Keratinocyte (primary cell): Measurements from ENCODE around the gene SSX2IP. TPM values are rescaled to one million over a fixed set of nuclear protein-coding genes. Genes with fewer than 3 reads are reported as not detected.

Experiments used
- DNase-seq: peaks from one replicate; pipeline ENCODE4 v3.0.0-alpha.2; 2011; ENCODE audit warnings: low read depth, missing footprints, low spot score
- FAIRE-seq: peaks from 2 replicates; lab custom pipeline; 2011; peaks lifted over from hg19 to GRCh38; lab: Jason Lieb, UNC
- H2AFZ ChIP-seq: 2 replicates; pipeline ENCODE4 v1.6.0; 2012; ENCODE audit warnings: low read length, control low read depth, inconsistent platforms; ENCODE audit not compliant: control insufficient read depth
- H3K27ac ChIP-seq: 2 replicates; pipeline ENCODE4 v1.5.1; 2011; ENCODE audit warnings: low read length; ENCODE audit not compliant: control insufficient read depth, insufficient read depth
- H3K27me3 ChIP-seq: 3 replicates; pipeline ENCODE4 v1.6.0; 2011; ENCODE audit warnings: low read length; ENCODE audit not compliant: control insufficient read depth, insufficient read depth; ENCODE audit errors: extremely low read depth
- H3K36me3 ChIP-seq, 2 experiments: 2 replicates in 1 of 2; 3 replicates in 1 of 2; pipeline ENCODE4 v1.5.1; 2011; ENCODE audit warnings: low read length in 2 of 2, mild to moderate bottlenecking in 1 of 2; ENCODE audit not compliant: control insufficient read depth in 2 of 2, insufficient read depth in 2 of 2; ENCODE audit errors: extremely low read depth in 1 of 2
- H3K4me1 ChIP-seq: 3 replicates; pipeline ENCODE4 v1.5.1; 2011; ENCODE audit warnings: low read length; ENCODE audit not compliant: control insufficient read depth, insufficient read depth; ENCODE audit errors: extremely low read depth
- H3K4me2 ChIP-seq: 3 replicates; pipeline ENCODE4 v1.6.0; 2011; ENCODE audit warnings: low read depth, low read length; ENCODE audit not compliant: control insufficient read depth, insufficient read depth; ENCODE audit errors: extremely low read depth
- H3K4me3 ChIP-seq, 3 experiments: fragments of 200-600 bp in 1 of 3; sonication (generic) in 1 of 3; 2 replicates in 2 of 3; 3 replicates in 1 of 3; pipeline ENCODE4 v1.5.1; 2011 to 2016; ENCODE audit warnings: low read length in 3 of 3, mild to moderate bottlenecking in 3 of 3, control low read depth in 2 of 3, inconsistent platforms in 1 of 3, low read depth in 1 of 3, mixed read lengths in 1 of 3, mixed run types in 1 of 3, moderate library complexity in 1 of 3; ENCODE audit not compliant: control insufficient read depth in 2 of 3, insufficient read depth in 2 of 3; ENCODE audit errors: extremely low read depth in 1 of 3
- H3K79me2 ChIP-seq: 2 replicates; pipeline ENCODE4 v1.6.0; 2012; ENCODE audit warnings: low read length; ENCODE audit not compliant: control insufficient read depth, insufficient read depth
- H3K9ac ChIP-seq: 3 replicates; pipeline ENCODE4 v1.6.0; 2011; ENCODE audit warnings: low read length; ENCODE audit not compliant: control insufficient read depth, insufficient read depth; ENCODE audit errors: extremely low read depth
- H3K9me1 ChIP-seq: 3 replicates; pipeline ENCODE4 v1.6.0; 2011; ENCODE audit warnings: low read length; ENCODE audit not compliant: control insufficient read depth, insufficient read depth; ENCODE audit errors: extremely low read depth
- H3K9me3 ChIP-seq: 2 replicates; pipeline ENCODE4 v1.5.1; 2012; ENCODE audit warnings: low read depth, low read length; ENCODE audit not compliant: control insufficient read depth
- H4K20me1 ChIP-seq: 3 replicates; pipeline ENCODE4 v1.6.0; 2011; ENCODE audit warnings: low read length; ENCODE audit not compliant: control insufficient read depth, insufficient read depth; ENCODE audit errors: extremely low read depth
- EZH2 ChIP-seq: IDR thresholded peaks from one replicate; pipeline ENCODE4 v1.6.1; 2012; ENCODE audit warnings: inconsistent platforms, mild to moderate bottlenecking, low read length, moderate library complexity
- dilution Hi-C: fragments of 300-500 bp; cut with MboI; formaldehyde crosslinking; loops from one replicate; pipeline ENCODE4 v1.7.0; 2020; ENCODE audit warnings: low sequenced_read_pairs; ENCODE audit not compliant: extremely low pct_ligation_motif_present
- polyA plus RNA-seq, 5 experiments: library from polyadenylated mRNA; depleted of rRNA in 3 of 5; stranded (reverse) in 3 of 5; stranded (forward) in 1 of 5; unstranded in 1 of 5; fragments of >200 nt; gene quantifications; 1 replicate in 1 of 5; 2 replicates in 3 of 5; 3 replicates in 1 of 5; pipeline versions ENCODE4 v1.2.1 to v1.2.3, GENCODE V29; 2011 to 2012; ENCODE audit warnings: missing spikeins in 2 of 5, low read depth in 1 of 5, low replicate concordance in 1 of 5
- TF ChIP-seq, protein P1 (sequence below), 3 experiments: IDR thresholded peaks in 1 of 3; conservative IDR thresholded peaks in 1 of 3; optimal IDR thresholded peaks in 1 of 3; 2 replicates in 2 of 3; 3 replicates in 1 of 3; pipeline versions ENCODE3 to v1.5.1; 2011; ENCODE audit warnings: low read length in 3 of 3, mild to moderate bottlenecking in 3 of 3, moderate library complexity in 2 of 3, control low read depth in 1 of 3, inconsistent platforms in 1 of 3; ENCODE audit not compliant: insufficient read depth in 2 of 3; ENCODE audit errors: extremely low read depth in 1 of 3

SSX2IP gene
- polyA plus RNA-seq, 1 donor (not counting 4 experiments of a cell fraction or from before 2014, with no cell fraction given), result 13.0 TPM

DNA sequence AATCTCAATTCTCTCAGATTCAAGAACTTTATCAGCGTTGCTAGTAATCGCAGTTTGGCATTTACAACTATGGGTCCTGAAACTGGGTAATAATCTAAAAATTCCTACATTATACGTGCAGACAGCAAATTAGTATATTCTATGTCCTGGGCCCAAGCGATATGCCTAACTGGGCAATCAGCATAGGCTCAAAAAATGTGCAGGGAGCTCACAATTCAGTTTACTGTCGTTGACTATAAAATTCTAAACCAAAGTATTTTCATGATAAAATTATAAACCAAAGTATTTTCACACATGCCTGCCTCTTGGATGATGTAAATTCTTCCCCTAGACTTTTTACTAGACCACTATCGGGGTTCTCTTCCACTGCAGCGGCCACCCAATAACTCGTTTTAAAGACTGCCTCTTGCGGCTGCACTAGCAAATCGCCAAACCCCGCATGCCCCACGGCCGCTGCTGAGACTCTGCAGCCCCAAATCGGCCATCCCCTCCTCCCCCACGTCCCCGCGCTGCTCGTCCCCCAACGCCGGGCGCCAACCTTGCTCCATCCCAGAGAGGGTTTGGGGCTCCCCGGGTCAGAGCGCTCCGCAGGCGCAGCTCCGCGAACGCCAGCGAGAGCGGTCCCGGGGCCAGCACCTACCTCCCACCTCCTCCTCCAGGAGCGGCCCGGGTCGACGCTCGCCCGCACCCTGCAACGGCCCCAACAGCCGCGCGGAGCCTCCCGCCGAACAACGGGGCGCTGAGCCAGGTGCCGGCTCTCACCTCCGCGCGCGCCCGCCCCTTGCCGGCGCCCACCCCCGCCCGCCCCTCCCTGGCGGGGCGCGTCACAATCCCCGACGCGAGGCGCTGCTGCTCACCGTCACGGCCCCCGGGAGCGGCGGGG, 506 bp downstream of the SSX2IP start:
- TF ChIP-seq EZH2, result no peak
- TF ChIP-seq, protein P1, sequence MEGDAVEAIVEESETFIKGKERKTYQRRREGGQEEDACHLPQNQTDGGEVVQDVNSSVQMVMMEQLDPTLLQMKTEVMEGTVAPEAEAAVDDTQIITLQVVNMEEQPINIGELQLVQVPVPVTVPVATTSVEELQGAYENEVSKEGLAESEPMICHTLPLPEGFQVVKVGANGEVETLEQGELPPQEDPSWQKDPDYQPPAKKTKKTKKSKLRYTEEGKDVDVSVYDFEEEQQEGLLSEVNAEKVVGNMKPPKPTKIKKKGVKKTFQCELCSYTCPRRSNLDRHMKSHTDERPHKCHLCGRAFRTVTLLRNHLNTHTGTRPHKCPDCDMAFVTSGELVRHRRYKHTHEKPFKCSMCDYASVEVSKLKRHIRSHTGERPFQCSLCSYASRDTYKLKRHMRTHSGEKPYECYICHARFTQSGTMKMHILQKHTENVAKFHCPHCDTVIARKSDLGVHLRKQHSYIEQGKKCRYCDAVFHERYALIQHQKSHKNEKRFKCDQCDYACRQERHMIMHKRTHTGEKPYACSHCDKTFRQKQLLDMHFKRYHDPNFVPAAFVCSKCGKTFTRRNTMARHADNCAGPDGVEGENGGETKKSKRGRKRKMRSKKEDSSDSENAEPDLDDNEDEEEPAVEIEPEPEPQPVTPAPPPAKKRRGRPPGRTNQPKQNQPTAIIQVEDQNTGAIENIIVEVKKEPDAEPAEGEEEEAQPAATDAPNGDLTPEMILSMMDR (optimal IDR thresholded peaks at IDR 0.05 in 1 of 3, IDR thresholded peaks at IDR 0.05 in 1 of 3, conservative IDR thresholded peaks at IDR 0.05 in 1 of 3; ENCODE audit: extremely low read depth in 1 of 3, insufficient read depth in 2 of 3, low read length in 3 of 3), result peak; percentile 24 to 37 (median 30)
- peaks cover 21% of the 10 kb centered on the region for H3K79me2 ChIP-seq
- no peak for DNase-seq
- H4K20me1 ChIP-seq, result no peaks in the 10 kb centered on the region
- no peaks in the 10 kb centered on the region for H3K9me1 ChIP-seq
- H3K4me3 ChIP-seq, result peak overlapping the region; percentile 71 to 90 (median 86)
- peak overlapping the region; percentile 69 for H3K9ac ChIP-seq
- H3K9me3 ChIP-seq, result no peaks in the 10 kb centered on the region
- dilution Hi-C loops, result no loop called here
- peak overlapping the region; percentile 99 for H3K4me2 ChIP-seq
- H3K36me3 ChIP-seq, result no peaks in the 10 kb centered on the region
- FAIRE-seq, result no peak
- H3K27ac ChIP-seq, result peak overlapping the region; percentile 56
- H3K27me3 ChIP-seq, result no peaks in the 10 kb centered on the region
- peaks cover 27% of the 10 kb centered on the region for H3K4me1 ChIP-seq
- H2AFZ ChIP-seq, result peak overlapping the region; percentile 75

DNA sequence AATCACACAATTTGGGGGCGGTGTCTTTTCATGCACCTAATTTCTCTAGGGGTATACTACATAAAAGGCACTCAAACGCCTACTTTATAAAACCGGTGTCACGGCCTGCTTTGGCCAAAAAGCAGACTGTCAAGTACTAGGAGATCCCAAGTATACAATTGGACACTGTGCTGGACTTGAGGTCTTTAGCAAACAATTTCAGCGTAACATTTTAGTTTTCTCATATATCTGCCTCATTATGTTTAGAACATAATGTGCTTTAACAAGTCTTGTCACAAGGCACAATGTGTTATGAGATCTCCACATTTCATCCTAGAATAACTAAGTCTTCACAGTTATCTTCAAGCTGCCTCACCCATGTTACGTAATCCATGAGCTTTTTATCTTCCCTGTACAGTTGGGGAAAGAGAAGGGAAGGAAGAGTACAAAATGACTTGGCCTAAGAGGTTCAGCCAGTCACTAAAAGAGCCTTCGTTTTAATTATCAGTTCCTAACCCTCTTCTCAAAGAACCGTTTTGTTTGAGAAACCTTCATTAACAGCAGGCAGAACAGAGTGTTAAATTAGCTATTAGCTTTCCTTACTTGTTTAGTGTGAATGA, 1.7 kb downstream of the SSX2IP start:
- FAIRE-seq, result peak; percentile 87
- Histone ChIP-seq H3K9me3 (no peaks in the 10 kb centered on the region), H3K4me3 (peak overlapping the region in 2 of 3 experiments; percentile 86 to 90), H3K79me2 (peaks cover 23% of the 10 kb centered on the region), H3K4me2 (peak overlapping the region; percentile 99), H3K4me1 (peaks cover 27% of the 10 kb centered on the region), H2AFZ (peak overlapping the region; percentile 75), H4K20me1 (no peaks in the 10 kb centered on the region), H3K9ac (no peak overlapping the region), H3K27ac (peak overlapping the region; percentile 28), H3K27me3 (no peaks in the 10 kb centered on the region), H3K36me3 (no peaks in the 10 kb centered on the region), H3K9me1 (no peaks in the 10 kb centered on the region)
- TF ChIP-seq, protein P1 (optimal IDR thresholded peaks at IDR 0.05 in 1 of 3, IDR thresholded peaks at IDR 0.05 in 1 of 3, conservative IDR thresholded peaks at IDR 0.05 in 1 of 3; ENCODE audit: extremely low read depth in 1 of 3, insufficient read depth in 2 of 3, low read length in 3 of 3), result no peak
- no peak for TF ChIP-seq EZH2
- dilution Hi-C loops, result no loop called here
- DNase-seq, result no peak
